ENCODE results near the gene ATP6V1G3.

Gene ATP6V1G3

DNA sequence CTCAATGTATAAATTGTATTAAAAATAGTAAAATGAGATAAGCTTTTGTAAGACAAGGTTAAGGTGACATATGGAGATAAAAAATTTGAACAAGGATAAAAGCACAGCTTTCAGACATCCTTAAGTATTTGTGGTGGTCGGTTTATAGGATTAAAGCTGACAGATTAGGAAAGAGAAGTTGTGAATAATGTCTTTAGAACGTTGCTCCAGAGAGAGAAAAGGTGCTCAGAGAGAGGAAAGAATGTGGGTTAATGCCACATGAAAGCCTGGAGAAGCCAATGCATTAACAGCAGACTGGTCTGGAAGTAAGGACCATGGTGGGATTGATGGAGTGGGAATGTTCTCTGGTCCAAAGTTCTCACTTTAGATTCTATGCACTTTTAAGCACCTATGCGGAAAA, 44.8 kb downstream of the ATP6V1G3 start:
- POLR2A ChIA-PET: no interaction called here
- no peaks in the 10 kb centered on the region for H3K9me3 ChIP-seq (ENCODE audit: control insufficient read depth, insufficient read depth, low read depth, low read length)
- TF ChIP-seq FEZF1 (tag by site-specific recombination; IDR thresholded peaks at IDR 0.05) (no peak), ZNF266 (tag by site-specific recombination; IDR thresholded peaks at IDR 0.05; ENCODE audit: low read depth) (no peak), ZNF670 (tag by site-specific recombination; IDR thresholded peaks at IDR 0.05; ENCODE audit: low read depth) (no peak), ZNF791 (tag by site-specific recombination; IDR thresholded peaks at IDR 0.05) (no peak), ZNF366 (tag by site-specific recombination; conservative IDR thresholded peaks at IDR 0.05) (no peak), ZNF239 (tag by site-specific recombination; IDR thresholded peaks at IDR 0.05) (no peak), ZNF423 (tag by site-specific recombination; IDR thresholded peaks at IDR 0.05) (no peak), ZNF37A (tag by site-specific recombination; IDR thresholded peaks at IDR 0.05) (no peak), PRDM1 (tag by site-specific recombination; IDR thresholded peaks at IDR 0.05) (no peak)
- TF ChIP-seq, protein P1, sequence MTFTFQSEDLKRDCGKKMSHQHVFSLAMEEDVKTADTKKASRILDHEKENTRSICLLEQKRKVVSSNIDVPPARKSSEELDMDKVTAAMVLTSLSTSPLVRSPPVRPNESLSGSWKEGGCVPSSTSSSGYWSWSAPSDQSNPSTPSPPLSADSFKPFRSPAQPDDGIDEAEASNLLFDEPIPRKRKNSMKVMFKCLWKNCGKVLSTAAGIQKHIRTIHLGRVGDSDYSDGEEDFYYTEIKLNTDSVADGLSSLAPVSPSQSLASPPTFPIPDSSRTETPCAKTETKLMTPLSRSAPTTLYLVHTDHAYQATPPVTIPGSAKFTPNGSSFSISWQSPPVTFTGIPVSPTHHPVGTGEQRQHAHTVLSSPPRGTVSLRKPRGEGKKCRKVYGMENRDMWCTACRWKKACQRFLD (tag by site-specific recombination; IDR thresholded peaks at IDR 0.05): no peak
- TF ChIP-seq, protein P2, sequence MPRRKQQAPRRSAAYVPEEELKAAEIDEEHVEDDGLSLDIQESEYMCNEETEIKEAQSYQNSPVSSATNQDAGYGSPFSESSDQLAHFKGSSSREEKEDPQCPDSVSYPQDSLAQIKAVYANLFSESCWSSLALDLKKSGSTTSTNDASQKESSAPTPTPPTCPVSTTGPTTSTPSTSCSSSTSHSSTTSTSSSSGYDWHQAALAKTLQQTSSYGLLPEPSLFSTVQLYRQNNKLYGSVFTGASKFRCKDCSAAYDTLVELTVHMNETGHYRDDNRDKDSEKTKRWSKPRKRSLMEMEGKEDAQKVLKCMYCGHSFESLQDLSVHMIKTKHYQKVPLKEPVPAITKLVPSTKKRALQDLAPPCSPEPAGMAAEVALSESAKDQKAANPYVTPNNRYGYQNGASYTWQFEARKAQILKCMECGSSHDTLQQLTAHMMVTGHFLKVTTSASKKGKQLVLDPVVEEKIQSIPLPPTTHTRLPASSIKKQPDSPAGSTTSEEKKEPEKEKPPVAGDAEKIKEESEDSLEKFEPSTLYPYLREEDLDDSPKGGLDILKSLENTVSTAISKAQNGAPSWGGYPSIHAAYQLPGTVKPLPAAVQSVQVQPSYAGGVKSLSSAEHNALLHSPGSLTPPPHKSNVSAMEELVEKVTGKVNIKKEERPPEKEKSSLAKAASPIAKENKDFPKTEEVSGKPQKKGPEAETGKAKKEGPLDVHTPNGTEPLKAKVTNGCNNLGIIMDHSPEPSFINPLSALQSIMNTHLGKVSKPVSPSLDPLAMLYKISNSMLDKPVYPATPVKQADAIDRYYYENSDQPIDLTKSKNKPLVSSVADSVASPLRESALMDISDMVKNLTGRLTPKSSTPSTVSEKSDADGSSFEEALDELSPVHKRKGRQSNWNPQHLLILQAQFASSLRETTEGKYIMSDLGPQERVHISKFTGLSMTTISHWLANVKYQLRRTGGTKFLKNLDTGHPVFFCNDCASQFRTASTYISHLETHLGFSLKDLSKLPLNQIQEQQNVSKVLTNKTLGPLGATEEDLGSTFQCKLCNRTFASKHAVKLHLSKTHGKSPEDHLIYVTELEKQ (tag by site-specific recombination; IDR thresholded peaks at IDR 0.05; ENCODE audit: borderline replicate concordance): no peak
- TF ChIP-seq, protein P3, sequence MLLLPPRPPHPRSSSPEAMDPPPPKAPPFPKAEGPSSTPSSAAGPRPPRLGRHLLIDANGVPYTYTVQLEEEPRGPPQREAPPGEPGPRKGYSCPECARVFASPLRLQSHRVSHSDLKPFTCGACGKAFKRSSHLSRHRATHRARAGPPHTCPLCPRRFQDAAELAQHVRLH (tag by site-specific recombination; IDR thresholded peaks at IDR 0.05): no peak
- TF ChIP-seq, protein P4, sequence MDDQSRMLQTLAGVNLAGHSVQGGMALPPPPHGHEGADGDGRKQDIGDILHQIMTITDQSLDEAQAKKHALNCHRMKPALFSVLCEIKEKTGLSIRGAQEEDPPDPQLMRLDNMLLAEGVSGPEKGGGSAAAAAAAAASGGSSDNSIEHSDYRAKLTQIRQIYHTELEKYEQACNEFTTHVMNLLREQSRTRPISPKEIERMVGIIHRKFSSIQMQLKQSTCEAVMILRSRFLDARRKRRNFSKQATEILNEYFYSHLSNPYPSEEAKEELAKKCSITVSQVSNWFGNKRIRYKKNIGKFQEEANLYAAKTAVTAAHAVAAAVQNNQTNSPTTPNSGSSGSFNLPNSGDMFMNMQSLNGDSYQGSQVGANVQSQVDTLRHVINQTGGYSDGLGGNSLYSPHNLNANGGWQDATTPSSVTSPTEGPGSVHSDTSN (CRISPR knock-in tag; IDR thresholded peaks at IDR 0.05): no peak
- TF ChIP-seq, protein P5, sequence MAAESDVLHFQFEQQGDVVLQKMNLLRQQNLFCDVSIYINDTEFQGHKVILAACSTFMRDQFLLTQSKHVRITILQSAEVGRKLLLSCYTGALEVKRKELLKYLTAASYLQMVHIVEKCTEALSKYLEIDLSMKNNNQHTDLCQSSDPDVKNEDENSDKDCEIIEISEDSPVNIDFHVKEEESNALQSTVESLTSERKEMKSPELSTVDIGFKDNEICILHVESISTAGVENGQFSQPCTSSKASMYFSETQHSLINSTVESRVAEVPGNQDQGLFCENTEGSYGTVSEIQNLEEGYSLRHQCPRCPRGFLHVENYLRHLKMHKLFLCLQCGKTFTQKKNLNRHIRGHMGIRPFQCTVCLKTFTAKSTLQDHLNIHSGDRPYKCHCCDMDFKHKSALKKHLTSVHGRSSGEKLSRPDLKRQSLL (tag by site-specific recombination; IDR thresholded peaks at IDR 0.05): no peak
- TF ChIP-seq, protein P6, sequence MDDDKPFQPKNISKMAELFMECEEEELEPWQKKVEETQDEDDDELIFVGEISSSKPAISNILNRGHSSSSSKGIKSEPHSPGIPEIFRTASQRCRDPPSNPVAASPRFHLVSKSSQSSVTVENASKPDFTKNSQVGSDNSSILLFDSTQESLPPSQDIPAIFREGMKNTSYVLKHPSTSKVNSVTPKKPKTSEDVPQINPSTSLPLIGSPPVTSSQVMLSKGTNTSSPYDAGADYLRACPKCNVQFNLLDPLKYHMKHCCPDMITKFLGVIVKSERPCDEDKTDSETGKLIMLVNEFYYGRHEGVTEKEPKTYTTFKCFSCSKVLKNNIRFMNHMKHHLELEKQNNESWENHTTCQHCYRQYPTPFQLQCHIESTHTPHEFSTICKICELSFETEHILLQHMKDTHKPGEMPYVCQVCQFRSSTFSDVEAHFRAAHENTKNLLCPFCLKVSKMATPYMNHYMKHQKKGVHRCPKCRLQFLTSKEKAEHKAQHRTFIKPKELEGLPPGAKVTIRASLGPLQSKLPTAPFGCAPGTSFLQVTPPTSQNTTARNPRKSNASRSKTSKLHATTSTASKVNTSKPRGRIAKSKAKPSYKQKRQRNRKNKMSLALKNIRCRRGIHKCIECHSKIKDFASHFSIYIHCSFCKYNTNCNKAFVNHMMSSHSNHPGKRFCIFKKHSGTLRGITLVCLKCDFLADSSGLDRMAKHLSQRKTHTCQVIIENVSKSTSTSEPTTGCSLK (tag by site-specific recombination; IDR thresholded peaks at IDR 0.05): no peak
- TF ChIP-seq, protein P7, sequence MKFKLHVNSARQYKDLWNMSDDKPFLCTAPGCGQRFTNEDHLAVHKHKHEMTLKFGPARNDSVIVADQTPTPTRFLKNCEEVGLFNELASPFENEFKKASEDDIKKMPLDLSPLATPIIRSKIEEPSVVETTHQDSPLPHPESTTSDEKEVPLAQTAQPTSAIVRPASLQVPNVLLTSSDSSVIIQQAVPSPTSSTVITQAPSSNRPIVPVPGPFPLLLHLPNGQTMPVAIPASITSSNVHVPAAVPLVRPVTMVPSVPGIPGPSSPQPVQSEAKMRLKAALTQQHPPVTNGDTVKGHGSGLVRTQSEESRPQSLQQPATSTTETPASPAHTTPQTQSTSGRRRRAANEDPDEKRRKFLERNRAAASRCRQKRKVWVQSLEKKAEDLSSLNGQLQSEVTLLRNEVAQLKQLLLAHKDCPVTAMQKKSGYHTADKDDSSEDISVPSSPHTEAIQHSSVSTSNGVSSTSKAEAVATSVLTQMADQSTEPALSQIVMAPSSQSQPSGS (tag by site-specific recombination; IDR thresholded peaks at IDR 0.05; ENCODE audit: low read depth): no peak
- no peaks in the 10 kb centered on the region for H3K4me1 ChIP-seq (ENCODE audit: control insufficient read depth, insufficient read depth, low read length)
- CTCF ChIA-PET: no interaction called here
- H3K4me3 ChIP-seq (ENCODE audit: low read depth, low read length): no peak overlapping the region
- H3K36me3 ChIP-seq (ENCODE audit: control insufficient read depth in 2 of 2, insufficient read depth in 1 of 2, low read length in 2 of 2): no peaks in the 10 kb centered on the region
- H3K27ac ChIP-seq (ENCODE audit: extremely low read depth, low read depth, low read length): no peak overlapping the region

All from HEK293 (cell line).